ENCODE results near the gene TTF1.
"Not testable (repeated sequence)": the region's sequence is repeated elsewhere in the genome, so short reads cannot be mapped to it uniquely, and the experiment has no call there.

The TTF1 gene

DNA sequence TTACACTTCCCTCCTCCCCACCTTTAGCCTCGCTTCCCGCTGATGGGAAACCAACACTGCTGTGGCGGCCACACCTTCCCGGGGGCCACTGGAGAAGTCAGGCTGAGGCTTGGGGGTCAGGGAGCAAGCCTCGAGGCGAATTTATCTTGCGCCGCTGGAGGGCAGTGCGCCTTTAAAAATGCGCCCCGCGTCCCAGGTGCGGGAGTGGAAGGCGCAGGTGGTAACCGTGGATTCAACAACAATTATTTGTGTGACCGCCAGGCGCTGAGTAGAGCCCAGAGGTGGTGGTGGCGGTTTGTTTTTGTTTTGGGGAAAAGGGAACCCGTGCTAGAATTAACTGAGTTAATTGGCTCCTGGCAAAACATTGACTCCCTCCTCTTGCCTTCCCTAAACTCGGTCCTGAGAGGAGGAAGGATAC is 4.5 kb upstream of the TTF1 start:
- DNase-seq (ENCODE audit: low read depth): peak; percentile 54

DNA sequence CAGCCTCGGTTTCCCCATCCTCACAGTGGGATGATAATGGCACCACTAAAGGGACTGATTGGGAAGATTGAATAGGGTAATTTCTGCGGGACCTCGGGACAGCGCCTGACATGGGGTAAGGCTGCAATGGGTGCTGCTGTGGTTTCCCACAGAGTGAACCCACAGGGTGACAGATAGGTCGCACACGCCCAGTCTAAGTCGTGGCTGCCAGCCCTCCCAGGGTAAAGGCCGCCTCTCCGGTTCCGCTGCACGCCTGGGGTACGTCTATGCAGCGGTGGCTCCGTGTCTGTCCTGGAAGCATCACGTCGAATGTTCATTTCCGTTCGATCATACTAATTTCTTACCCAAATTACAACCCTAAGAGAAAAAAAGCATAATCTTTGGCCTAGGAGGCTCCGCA is 4.0 kb upstream of the TTF1 start:
- no peak for DNase-seq (ENCODE audit: low read depth)

DNA sequence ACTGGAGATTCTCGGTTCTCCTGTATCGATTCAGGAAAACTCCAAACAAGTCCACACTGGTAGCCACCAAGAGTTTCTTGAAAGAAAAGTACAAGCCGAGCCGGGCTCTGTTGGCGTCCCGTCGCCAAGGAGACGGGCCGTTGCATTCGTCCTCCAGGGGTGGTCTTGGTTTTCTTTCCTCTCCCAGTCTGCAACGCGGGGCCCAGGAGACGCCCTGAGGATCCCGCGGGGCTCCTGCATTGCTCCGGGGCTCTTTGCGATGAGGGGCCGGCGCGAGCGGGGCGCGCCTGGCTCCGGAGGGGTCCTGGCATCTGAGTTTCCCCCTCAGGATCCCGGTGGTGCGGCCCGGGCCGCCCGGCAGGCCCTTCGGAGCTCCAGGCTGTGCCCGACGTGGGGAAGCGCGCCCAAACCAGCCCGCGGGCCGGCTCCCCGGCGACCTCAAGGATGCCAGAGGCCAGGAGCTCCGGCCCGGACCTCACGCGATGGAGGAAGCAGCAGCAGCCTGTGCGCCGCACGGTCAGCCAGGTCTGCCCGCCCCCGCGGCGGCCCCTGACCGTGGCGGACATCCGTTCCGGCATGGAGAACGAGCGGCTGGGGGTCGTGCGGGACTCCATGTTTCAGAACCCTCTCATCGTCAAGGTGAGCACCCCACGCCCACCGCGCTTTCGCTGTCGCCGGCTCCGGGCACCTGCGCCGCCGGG is 3.3 kb upstream of the TTF1 start, which contains the start of gene CFAP77:
Gene CFAP77 (plus strand): TSS at position 384 of the 701 bp plus-strand sequence. CDS start 61 bp downstream, at position 445.
- DNase-seq (ENCODE audit: low read depth): no peak

DNA sequence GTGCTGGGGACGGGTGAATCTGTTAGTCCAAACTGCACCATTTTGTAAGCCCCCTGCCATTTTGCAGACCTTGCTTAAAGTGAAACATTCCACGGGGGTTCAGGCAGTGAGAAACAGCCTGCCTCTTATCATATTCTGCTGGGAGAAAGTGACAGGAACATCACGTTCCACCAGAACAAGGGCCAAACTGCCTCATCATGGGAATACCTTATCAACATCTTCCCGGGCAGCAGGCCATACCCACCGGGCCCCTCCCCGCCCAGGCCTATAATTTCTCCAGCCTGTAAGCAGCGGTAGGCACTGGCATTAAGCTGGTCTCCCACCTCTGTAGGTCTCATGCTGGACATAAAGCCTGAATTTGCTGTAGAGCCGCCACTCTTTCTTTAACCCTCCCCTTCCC is 1.9 kb upstream of the TTF1 start:
- DNase-seq (ENCODE audit: low read depth): no peak

DNA sequence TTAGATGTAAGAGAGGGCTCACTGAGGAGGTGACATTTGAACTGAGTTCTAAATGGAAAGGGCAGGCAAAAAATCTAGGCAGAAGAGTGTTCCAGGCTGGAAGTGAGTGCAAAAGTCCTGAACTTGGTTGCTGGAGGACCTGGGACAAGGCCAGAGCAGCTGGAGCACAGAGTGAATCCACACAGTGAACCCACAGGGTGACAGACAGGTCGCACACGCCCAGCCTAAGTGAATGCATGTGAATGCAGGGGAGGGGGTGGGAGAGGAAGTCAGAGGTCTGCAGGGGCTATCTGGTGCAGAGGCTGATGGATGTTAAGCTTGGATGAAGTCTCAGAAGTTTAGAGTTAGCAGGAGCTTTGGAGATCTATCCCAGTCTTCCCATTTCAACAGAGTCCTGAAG is 556 bp upstream of the TTF1 start:
- DNase-seq (ENCODE audit: low read depth): no peak

DNA sequence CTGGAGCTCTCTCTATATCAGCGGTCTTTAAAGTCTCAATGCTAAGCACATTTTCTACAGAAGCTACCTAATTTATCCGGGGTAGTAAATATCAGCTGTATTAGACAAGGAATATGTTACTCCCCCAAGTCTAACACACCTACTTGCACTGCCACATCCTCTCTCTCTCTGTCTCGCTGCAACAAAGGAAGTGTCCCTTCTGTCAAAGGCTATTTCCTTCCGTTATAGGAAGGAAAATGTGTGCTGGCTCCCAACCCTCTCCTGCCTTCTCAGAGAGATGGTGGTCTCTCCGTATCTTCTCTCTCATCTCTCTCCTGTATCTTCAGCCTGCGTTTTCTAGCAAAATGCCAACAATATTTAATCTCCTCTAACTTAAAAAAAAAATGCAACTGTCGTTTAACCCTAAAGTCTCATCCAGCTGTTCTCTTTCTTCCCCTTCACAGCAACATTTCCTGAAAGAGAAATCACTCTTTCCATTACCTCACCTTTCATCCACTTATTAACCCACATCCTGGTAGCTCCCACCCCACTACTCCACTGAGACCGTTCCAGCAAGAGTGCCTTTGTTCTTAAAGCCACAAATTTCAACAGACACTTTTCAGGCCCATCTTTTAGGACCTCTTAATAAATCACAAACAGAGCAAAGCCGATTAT is 2.3 kb downstream of the TTF1 start:
- DNase-seq (ENCODE audit: low read depth): no peak

DNA sequence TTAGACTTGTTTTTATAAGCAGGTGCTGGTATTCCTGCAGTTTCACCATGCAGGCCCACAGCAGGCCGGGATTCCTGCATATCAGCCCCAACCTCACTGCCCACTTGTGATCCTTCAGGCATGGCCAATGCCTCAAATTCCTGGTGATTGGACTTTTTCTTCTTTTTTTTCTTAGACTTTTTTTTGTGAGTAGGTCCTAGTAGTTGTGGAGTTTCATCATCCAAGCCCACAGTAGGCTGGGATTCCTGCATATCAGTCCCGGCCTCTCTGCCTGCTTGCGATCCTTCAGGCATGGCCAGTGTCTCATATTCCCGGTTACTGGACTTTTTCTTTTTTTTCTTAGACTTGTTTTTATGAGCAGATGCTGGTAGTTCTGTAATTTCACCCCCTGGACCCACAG is 4.8 kb downstream of the TTF1 start:
- DNase-seq (ENCODE audit: low read depth): no peak

DNA sequence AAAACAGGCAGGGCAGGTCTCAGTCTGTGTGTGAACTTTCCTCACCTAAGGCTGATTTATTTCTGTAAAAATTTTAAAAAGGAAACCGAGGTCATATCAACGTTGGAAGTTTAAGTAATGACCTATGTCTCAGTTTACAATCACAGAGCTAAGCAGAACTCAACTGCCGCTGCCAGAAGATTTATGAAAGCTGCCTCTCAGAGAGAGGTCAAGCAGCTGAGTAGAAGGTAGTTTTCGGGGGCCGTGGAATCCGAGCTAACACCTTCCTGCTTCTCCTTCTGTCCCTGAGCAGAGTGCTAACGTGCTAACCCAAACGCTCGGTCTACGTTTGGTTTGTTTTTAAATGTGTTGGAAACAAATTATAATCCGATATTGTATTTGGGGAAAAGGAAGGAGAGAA is 11.1 kb downstream of the TTF1 start:
- no peak for DNase-seq (ENCODE audit: low read depth)

DNA sequence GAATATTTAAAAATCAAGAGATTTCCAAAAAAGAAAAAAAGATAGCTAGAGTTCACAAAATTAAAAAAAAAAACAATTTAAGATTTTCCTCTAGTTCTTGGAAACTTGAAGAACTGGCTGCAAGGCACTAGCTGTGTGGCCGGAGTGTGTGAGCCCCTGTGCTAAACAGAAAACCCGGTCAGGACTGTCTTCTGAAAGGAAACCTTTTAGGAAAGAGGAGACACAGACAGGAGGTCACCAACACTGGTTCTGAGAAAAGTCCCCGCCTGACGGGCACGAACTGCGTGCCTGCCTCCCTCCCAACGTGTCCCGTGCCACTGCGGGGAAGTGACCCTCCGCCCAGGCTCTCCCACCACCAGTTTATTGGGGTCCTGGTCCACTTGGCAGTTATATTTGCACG is 15.2 kb downstream of the TTF1 start:
- no peak for DNase-seq (ENCODE audit: low read depth)

DNA sequence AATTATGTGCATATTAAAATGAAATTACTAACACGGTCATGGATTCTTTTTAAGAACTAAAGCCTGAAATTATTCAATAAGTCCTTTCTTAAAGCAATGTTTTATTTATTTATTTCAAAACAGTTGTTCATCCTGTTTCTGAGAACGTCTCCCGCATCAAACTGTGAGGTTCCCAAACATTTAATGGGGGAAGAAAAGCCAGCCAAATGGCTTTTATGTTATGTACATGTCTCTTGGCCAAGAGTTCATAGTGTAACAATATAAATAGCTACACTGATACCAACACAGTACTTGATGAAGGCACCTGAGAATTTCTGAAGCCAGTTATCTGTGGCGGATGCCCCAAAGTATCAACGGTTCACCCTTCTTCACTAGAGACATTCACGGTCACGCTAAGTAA is 15.7 kb downstream of the TTF1 start:
- no peak for DNase-seq (ENCODE audit: low read depth)

DNA sequence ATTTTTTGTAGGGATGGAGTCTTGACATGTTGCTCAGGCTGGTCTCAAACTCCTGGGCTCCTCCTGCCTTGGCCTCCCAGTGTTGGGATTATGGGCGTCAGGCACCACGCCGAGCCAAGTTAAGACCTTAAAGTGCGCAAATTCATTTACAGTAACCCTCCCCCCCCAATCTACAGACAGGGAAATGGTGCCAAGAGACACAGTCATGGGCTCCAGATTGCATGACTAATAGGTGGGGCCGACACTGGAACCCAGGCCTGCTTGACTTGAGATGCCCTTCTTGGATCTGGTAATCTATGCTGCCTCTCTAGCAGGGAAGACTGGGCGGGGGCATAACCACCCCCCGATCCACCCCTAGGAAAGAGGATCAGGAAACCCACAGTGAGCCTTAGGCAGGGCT is 19.5 kb downstream of the TTF1 start:
- DNase-seq (ENCODE audit: low read depth): no peak

DNA sequence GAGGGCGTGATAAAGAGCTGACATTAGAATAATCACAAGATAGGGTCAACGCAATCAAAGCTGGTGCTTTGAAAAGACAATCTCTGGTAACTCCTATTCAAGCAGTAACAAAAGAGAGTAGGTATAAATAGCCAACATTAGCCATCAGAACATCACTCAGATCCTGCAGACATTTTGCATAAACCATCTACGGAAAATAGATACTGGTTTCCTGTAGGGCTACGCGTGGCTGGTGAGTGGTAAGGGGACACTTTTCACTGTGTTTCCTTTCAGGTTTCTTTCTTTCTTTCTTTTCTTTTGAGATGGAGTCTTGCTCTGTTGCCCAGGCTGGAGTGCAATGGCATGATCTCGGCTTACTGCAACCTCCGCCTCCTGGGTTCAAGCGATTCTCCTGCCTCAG is 22.3 kb downstream of the TTF1 start:
- DNase-seq (ENCODE audit: low read depth): no peak

DNA sequence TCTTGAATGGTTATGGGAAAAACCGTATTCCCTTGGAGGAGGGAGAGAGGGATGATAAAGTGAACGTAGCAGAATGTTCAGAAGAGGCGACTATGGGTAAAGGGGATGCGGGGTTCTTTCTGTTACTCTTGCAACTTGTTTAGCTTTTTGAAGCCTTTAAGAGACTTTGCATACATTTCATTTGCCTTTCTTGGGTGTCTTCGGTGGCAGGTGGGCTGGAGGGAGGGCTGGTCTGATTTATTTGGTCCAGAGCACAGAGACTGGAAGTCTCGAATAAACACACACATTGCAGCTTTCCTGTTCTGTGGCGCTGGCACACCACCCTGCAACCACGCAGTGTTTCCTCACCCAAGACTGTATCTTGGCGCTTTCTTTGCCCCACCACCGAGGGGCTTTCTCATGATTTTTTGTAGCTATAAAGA is 23.2 kb downstream of the TTF1 start:
- DNase-seq (ENCODE audit: low read depth): no peak

DNA sequence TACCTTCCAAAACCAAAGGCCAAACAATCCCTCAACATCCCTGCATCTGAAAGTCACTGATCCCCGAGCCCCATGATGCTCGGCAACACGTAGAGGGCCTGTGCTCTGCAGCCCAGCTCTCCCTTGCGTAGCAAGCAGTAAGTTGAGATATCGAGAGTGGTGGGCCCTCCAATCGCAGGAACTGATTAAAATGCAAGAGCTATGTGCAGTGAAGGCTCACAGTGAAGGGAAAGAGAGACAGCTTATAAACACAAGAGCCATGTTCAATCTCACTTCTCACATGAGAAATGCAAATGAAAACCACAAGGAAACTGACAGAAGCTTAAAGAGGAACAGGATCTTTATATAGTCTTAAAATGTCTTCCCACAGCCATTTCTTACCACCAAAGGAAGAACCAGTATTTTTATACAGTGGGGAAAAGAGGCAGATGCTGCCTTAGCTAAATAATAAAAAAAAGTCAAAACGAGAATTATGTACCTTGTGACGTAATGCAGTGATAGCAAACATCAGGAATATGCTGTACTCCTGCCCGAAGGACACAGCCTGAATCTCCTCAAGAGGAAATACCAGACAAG is 24.6 kb downstream of the TTF1 start:
- no peak for DNase-seq (ENCODE audit: low read depth)

DNA sequence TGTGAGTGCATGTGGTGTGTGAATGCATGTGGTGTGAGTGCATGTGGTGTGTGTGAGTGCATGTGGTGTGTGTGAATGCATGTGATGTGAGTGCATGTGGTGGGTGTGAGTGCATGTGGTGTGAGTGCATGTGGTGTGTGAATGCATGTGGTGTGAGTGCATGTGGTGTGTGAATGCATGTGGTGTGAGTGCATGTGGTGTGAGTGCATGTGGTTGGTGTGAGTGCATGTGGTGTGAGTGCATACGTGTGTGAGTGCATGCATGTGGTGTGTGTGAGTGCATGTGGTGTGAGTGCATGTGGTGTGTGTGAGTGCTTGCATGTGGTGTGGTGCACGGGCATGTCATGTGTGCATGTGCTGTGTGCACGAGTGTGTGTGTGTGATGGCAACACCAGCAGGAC is 28.2 kb downstream of the TTF1 start:
- DNase-seq (ENCODE audit: low read depth): not testable (repeated sequence)

DNA sequence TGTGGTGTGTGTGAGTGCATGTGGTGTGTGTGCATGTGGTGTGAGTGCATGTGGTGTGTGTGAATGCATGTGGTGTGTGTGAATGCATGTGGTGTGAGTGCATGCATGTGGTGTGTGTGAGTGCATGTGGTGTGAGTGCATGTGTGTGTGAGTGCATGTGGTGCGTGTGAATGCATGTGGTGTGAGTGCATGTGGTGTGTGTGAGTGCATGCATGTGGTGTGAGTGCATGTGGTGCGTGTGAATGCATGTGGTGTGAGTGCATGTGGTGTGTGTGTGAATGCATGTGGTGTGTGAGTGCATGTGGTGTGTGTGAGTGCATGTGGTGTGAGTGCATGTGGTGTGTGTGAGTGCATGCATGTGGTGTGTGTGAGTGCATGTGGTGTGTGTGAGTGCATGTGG is 28.9 kb downstream of the TTF1 start:
- not testable (repeated sequence) for DNase-seq (ENCODE audit: low read depth)

DNA sequence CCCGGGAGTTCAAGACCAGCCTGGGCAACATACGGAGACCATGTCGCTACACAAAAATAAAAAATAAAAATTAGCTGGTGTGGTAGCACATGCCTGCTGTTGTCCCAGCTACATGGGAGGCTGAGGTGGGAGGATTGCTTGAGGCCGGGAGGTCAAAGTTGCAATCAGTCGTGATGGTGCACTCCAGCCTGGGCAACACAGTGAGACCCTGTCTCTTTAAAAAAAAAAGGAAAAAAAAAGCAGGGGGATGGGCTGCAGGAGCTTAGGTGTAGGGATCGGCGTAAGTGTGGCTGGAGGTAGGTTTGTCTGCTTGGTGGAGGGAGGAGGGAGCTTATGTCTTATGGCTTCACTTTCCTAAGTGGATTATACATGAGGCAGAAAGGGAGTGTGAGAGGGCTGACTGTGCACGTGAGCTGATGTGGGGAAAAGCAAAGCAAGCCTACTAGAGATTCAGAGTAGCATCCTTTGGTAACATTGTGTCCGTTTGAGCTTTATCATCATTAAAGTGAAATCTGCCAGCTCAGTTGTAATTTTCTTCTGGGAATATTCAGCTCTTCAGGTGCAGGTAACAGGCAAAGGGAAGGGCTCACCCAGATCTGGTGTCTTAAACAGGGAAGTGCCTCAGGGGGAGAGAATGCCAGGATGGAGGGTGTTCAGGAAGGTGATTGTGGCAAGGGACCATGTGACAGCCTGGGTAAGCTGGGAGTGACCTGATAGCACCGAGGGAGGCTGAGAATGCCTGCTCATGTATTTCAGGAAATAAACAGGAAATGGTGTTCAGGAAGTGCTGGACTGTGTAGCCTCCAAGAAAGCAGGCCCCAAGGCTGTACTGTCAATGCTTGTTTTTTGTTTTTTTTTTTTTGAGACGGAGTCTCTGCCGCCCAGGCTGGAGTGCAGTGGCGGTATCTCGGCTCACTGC is 34.2 kb downstream of the TTF1 start:
- DNase-seq (ENCODE audit: low read depth): no peak

DNA sequence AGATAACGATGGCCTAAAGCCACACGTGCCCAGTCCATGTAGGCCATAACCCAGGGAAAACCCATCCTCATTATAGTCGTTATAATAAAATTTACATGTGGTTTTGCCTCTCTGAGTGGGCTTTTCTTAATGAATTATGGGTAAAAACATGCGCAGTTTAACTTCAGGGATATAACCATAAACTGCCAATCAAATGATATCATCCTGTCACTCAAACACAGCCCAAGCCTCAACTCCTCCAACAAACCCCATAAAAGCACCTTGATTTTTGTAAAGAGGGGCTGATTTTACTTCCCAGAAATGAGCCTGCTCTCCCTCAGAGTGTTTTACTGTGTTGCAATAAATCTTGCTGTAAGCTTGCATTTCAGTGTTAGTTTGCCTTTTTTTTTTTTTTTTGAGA is 36.0 kb downstream of the TTF1 start:
- DNase-seq (ENCODE audit: low read depth): no peak

DNA sequence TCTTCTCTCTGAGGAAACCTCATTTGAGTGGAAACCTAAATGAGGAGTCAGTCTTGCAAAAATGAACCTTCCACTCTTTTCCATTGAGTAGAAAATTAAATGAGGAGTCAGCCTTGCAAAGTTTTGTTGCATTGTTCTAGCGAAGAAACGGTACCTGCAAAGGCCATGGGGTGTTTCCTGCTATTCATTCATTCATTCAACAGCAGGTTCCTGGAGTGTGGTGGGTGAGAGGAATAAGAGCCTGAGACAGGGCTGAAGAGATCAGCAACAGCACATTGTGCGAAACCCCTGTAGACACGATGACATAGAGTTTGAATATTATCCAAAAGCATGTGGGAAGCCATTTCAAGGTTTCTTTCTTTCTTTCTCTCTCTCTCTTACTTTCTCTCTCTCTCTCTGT is 37.2 kb downstream of the TTF1 start:
- no peak for DNase-seq (ENCODE audit: low read depth)

DNA sequence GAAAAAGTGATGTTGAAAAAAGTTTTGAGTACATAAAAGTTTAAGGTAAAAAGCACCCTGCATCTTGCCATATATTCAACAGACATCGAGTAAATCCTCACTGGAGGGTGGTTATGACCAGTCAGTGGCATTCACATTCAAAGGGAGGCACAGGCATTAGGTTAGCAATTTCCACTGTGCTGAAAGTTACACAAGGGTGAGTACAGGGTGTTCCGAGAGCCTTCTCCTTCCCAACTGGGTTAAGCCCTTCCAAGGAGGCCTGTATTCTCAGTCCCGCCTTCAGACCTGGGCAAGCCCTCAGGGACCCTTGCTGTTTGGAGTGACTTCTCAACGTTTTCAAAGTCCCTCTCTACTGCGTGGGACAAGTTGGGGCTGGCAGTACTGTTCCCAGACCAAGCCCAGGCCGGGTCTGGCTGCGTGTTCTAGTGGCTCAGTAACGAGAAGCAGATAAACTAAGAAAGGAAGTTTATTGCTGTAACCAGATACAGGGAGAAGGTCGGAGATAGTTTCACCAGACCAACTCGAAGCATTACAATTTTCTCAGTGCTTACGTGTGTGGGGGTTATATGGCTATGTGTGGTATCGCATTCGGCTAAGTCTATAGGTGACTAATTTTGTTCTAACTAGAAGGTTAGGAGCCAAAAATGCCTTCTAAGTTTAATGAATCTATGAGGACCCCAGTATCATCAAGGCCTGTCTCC is 38.9 kb downstream of the TTF1 start:
- DNase-seq (ENCODE audit: low read depth): no peak

DNA sequence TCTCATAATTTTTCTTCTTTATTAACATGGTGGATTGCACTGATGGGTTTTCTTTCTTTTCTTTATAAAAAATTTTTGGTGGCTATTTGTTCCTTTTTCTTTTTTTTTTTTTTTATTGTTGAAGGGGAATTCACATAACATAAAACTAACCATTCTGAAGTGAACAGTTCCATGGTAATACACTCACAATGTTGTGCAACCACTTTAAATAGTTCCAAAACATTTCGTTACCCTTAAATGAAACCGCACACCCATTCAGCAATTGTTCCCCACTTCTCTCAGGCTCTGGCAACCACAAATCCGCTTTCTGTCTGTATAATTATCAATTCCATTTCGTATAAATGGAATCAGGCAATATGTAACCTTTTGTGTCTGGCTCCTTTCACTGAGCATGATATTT is 40.2 kb downstream of the TTF1 start:
- DNase-seq (ENCODE audit: low read depth): no peak

DNA sequence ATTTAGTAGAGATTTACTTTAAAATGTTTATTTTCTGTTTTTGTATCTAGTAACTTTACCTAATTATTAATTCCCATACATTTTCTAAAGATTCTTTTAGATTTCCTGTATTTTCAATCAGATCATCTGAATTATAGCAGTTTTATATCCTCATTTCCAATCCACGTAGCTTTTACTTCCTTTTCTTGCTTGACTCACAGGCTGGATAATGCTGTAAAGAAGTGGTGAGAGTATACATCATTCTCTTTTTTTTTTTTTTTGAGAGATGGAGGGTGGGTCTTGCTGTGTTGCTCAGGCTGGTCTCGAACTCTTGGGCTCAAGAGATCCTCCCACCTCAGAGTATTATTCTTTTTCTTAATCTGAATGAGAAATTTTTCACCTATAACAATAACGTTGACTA is 40.7 kb downstream of the TTF1 start:
- DNase-seq (ENCODE audit: low read depth): no peak
